Endodermal cell (in vitro differentiated cells): ENCODE results near the gene SNX22. TPM values are rescaled to one million over a fixed set of nuclear protein-coding genes. Genes with fewer than 3 reads are reported as not detected.

ENCODE experiments used
- DNase-seq: peaks from one replicate; pipeline ENCODE4 v3.0.0-alpha.2; 2017
- H3K27ac ChIP-seq: 2 replicates; pipeline ENCODE4 v1.5.1; 2013; ENCODE audit warnings: mild to moderate bottlenecking, low read depth, low read length, moderate library complexity
- H3K27me3 ChIP-seq: 2 replicates; pipeline ENCODE4 v1.6.1; 2013; ENCODE audit warnings: mild to moderate bottlenecking, low read length, moderate library complexity; ENCODE audit not compliant: insufficient read depth, control insufficient read depth, poor library complexity, severe bottlenecking
- H3K36me3 ChIP-seq: 2 replicates; pipeline ENCODE4 v1.7.0; 2013; ENCODE audit warnings: mild to moderate bottlenecking, low read length, moderate library complexity; ENCODE audit not compliant: control insufficient read depth, insufficient read depth
- H3K4me1 ChIP-seq: one replicate; pipeline ENCODE4 v1.7.0; 2013; ENCODE audit warnings: low read length; ENCODE audit not compliant: control insufficient read depth, insufficient read depth
- H3K4me3 ChIP-seq: 2 replicates; pipeline ENCODE4 v1.5.1; 2013; ENCODE audit warnings: mild to moderate bottlenecking, low read length, moderate library complexity
- H3K9ac ChIP-seq: 2 replicates; pipeline ENCODE4 v1.6.1; 2013; ENCODE audit warnings: mild to moderate bottlenecking, low read length, moderate library complexity; ENCODE audit not compliant: poor library complexity, severe bottlenecking; ENCODE audit errors: extremely low read depth
- H3K9me3 ChIP-seq: 2 replicates; pipeline ENCODE4 v1.6.1; 2013; ENCODE audit warnings: mild to moderate bottlenecking, low read length, moderate library complexity; ENCODE audit not compliant: control insufficient read depth
- H3K27ac Mint-ChIP-seq: 2 replicates; pipeline ENCODE4 v1.8.0; 2020; ENCODE audit warnings: mixed read lengths
- H3K27me3 Mint-ChIP-seq: 2 replicates; pipeline ENCODE4 v1.8.0; 2021; ENCODE audit warnings: mild to moderate bottlenecking, mixed read lengths; ENCODE audit not compliant: insufficient read depth
- H3K36me3 Mint-ChIP-seq: 2 replicates; pipeline ENCODE4 v1.8.0; 2020; ENCODE audit warnings: low read depth, mixed read lengths
- H3K4me1 Mint-ChIP-seq: 2 replicates; pipeline ENCODE4 v1.8.0; 2020; ENCODE audit warnings: mixed read lengths
- H3K4me3 Mint-ChIP-seq: 2 replicates; pipeline ENCODE4 v1.8.0; 2020; ENCODE audit warnings: mild to moderate bottlenecking, moderate library complexity, mixed read lengths
- H3K9me3 Mint-ChIP-seq: 2 replicates; pipeline ENCODE4 v1.8.0; 2020; ENCODE audit warnings: mild to moderate bottlenecking, mixed read lengths
- WGBS, 2 experiments: methylation state at CpG; one replicate each; pipeline versions ENCODE4 v1.1.5 to v1.1.7; 2013; ENCODE audit warnings: missing lambda C conversion rate in 2 of 2, mixed read lengths in 1 of 2; ENCODE audit not compliant: insufficient coverage in 1 of 2, insufficient read length in 1 of 2; 5-methylcytosine and 5-hydroxymethylcytosine counted together
- total RNA-seq, 2 donors: library from RNA; stranded (reverse); fragmentation: NEBNext Ultra II Directional in 1 of 2; extraction: Animal tissue kit (Norgen Biotek cat#: 25700) in 1 of 2; gene quantifications; 2 replicates in 1 of 2; 3 replicates in 1 of 2; pipeline ENCODE4 v1.2.1, GENCODE V29; 2021
- TF ChIP-seq, protein P1 (sequence below): fragments of 200-600 bp; sonication (generic); conservative IDR thresholded peaks from 2 replicates; pipeline ENCODE4 v1.5.0; 2021; ENCODE audit warnings: antibody characterized with exemption, mild to moderate bottlenecking

Gene SNX22
- total RNA-seq, 2 donors from 2014 or later = 1.6 to 2.6 TPM

DNA sequence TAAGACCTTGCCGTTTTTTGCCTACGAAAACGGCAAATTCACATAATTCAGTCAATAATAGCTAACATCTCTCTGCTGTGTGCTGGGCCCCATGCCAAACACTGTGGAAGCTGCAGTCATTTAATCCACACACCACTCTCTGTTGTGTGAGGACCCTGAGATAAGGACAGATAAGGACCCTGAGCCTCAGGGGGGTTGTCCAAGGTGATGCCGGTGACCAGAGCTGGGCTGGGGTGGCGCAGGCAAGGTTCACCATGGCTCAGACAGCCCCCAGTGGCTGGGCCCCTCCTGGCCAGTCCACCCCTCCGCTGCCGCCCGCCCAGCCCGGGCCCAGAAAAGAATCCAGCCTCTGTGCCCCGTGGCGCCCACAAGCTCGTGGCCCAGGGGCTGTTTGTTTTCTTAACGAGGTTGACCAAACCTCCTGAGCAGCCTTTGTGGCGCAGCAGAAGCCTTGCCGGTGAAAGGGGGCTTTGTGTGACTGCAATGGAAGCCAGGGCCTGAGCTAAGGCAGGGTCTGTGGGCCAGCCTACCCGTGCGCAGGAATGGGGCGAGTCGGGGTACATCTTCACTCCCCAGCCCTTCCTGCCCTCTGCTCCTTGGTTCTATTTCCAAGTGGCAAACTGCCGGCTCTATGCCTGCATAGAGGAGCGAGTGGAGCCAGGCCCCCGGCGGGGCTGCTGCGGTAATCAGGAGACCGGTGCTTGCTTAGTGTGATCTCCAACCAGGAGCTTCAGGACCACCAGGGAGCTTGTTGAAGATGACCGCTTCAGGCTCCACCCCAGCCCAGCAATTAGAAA is 4.4 kb upstream of the SNX22 start:
- Mint-ChIP-seq H3K4me3 (no peak overlapping the region), H3K36me3 (peaks cover 5% of the 10 kb centered on the region)
- H3K27ac ChIP-seq = no peak overlapping the region

GRCh38 chr15:64148168-64148567 is 3.4 kb upstream of the SNX22 start:
- Mint-ChIP-seq H3K4me3 (no peak overlapping the region), H3K9me3 (no peaks in the 10 kb centered on the region), H3K27ac (no peak overlapping the region), H3K36me3 (peaks cover 5% of the 10 kb centered on the region), H3K4me1 (peaks cover 17% of the 10 kb centered on the region), H3K27me3 (peaks cover 28% of the 10 kb centered on the region)
- H3K27me3 ChIP-seq = peaks cover 16% of the 10 kb centered on the region
- no peaks in the 10 kb centered on the region for H3K36me3 ChIP-seq
- TF ChIP-seq, protein P1, sequence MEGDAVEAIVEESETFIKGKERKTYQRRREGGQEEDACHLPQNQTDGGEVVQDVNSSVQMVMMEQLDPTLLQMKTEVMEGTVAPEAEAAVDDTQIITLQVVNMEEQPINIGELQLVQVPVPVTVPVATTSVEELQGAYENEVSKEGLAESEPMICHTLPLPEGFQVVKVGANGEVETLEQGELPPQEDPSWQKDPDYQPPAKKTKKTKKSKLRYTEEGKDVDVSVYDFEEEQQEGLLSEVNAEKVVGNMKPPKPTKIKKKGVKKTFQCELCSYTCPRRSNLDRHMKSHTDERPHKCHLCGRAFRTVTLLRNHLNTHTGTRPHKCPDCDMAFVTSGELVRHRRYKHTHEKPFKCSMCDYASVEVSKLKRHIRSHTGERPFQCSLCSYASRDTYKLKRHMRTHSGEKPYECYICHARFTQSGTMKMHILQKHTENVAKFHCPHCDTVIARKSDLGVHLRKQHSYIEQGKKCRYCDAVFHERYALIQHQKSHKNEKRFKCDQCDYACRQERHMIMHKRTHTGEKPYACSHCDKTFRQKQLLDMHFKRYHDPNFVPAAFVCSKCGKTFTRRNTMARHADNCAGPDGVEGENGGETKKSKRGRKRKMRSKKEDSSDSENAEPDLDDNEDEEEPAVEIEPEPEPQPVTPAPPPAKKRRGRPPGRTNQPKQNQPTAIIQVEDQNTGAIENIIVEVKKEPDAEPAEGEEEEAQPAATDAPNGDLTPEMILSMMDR = no peak
- 91 to 100% methylated on average over 1 to 7 of the region's 7 CpGs for WGBS, 2 experiments
- no peak overlapping the region for H3K4me3 ChIP-seq
- H3K27ac ChIP-seq = no peak overlapping the region
- H3K9me3 ChIP-seq = no peaks in the 10 kb centered on the region
- DNase-seq = no peak
- H3K4me1 ChIP-seq = peaks cover 6% of the 10 kb centered on the region
- no peak overlapping the region for H3K9ac ChIP-seq

More for the DNA sequence above, 4.4 kb upstream of the SNX22 start:
- peaks cover 19% of the 10 kb centered on the region for H3K4me1 Mint-ChIP-seq
- Histone ChIP-seq H3K9ac (no peak overlapping the region), H3K4me1 (peaks cover 6% of the 10 kb centered on the region), H3K9me3 (no peaks in the 10 kb centered on the region), H3K36me3 (no peaks in the 10 kb centered on the region), H3K27me3 (peaks cover 5% of the 10 kb centered on the region), H3K4me3 (no peak overlapping the region)
- TF ChIP-seq, protein P1 = no peak
- peaks cover 19% of the 10 kb centered on the region for H3K27me3 Mint-ChIP-seq
- DNase-seq = peak; percentile 58
- WGBS, 2 experiments = 85 to 87% methylated on average over 18 to 26 of the region's 26 CpGs
- H3K27ac Mint-ChIP-seq = peak overlapping the region; percentile 61
- no peaks in the 10 kb centered on the region for H3K9me3 Mint-ChIP-seq

GRCh38 chr15:64148581-64148980 is 3.0 kb upstream of the SNX22 start:
- WGBS, 2 experiments = 93% methylated on average over 2 of the region's 3 CpGs
- Histone ChIP-seq H3K4me1 (peaks cover 6% of the 10 kb centered on the region), H3K9me3 (no peaks in the 10 kb centered on the region), H3K27ac (no peak overlapping the region), H3K36me3 (no peaks in the 10 kb centered on the region), H3K27me3 (peaks cover 19% of the 10 kb centered on the region), H3K9ac (no peak overlapping the region), H3K4me3 (no peak overlapping the region)
- H3K27me3 Mint-ChIP-seq = peaks cover 32% of the 10 kb centered on the region
- peaks cover 5% of the 10 kb centered on the region for H3K36me3 Mint-ChIP-seq
- no peaks in the 10 kb centered on the region for H3K9me3 Mint-ChIP-seq
- H3K4me3 Mint-ChIP-seq = no peak overlapping the region
- H3K27ac Mint-ChIP-seq = no peak overlapping the region
- no peak for DNase-seq
- H3K4me1 Mint-ChIP-seq = peaks cover 16% of the 10 kb centered on the region
- TF ChIP-seq, protein P1 = no peak
